ENCODE data around the gene SVBP.
"Not testable (repeated sequence)": the region's sequence is repeated elsewhere in the genome, so short reads cannot be mapped to it uniquely, and the experiment has no call there.

Gene SVBP

GRCh38 chr1:42815941-42816584 is 1.1 kb downstream of the SVBP start:
- Histone ChIP-seq H4K91ac (ENCODE audit: low read depth, low read length, poor library complexity) (no peak overlapping the region), H2AK5ac (ENCODE audit: low read depth, low read length) (no peak overlapping the region), H3K36me3 (replicated peaks in 1 of 2; ENCODE audit: control insufficient read depth in 2 of 2, insufficient read depth in 2 of 2, low read length in 2 of 2) (peaks cover 0 to 18% of the 10 kb centered on the region in 2 donors), H3K4me2 (ENCODE audit: insufficient read depth, low read length, poor library complexity, severe bottlenecking) (peak overlapping the region; percentile 71), H3K4me3 (ENCODE audit: low read length in 2 of 2) (peak overlapping the region; percentile 74 to 79), H4K8ac (ENCODE audit: low read depth, low read length) (no peak overlapping the region), H3K18ac (ENCODE audit: low read length) (no peak overlapping the region), H3K9me3 (replicated peaks in 1 of 2; ENCODE audit: control insufficient read depth in 2 of 2, insufficient read depth in 1 of 2, low read depth in 1 of 2, low read length in 2 of 2) (no peaks in the 10 kb centered on the region), H2BK15ac (ENCODE audit: low read length) (no peak overlapping the region), H3K79me1 (ENCODE audit: low read depth, low read length) (peaks cover 1% of the 10 kb centered on the region), H3K4me1 (ENCODE audit: control insufficient read depth in 2 of 2, insufficient read depth in 1 of 2, low read depth in 1 of 2, low read length in 2 of 2) (peaks cover 3 to 6% of the 10 kb centered on the region in 2 donors), H2BK120ac (ENCODE audit: low read depth, low read length) (no peak overlapping the region), H3K27me3 (ENCODE audit: control insufficient read depth in 3 of 3, insufficient read depth in 3 of 3, low read depth in 1 of 3, low read length in 3 of 3) (no peaks in the 10 kb centered on the region), H2AFZ (ENCODE audit: low read length) (peak overlapping the region; percentile 99), H3K14ac (ENCODE audit: low read length) (no peak overlapping the region), H3K23ac (ENCODE audit: low read depth, low read length, poor library complexity) (no peak overlapping the region), H2BK5ac (ENCODE audit: low read length) (no peak overlapping the region), H3K9ac (ENCODE audit: low read depth, low read length, poor library complexity) (peak overlapping the region; percentile 0), H2BK12ac (ENCODE audit: low read length) (no peak overlapping the region), H3K4ac (ENCODE audit: low read length) (no peak overlapping the region), H3K27ac (replicated peaks; ENCODE audit: low read length) (peak overlapping the region; percentile 100)
- DNase-seq (ENCODE audit: low spot score) = peak; percentile 29
- WGBS, 2 donors (ENCODE audit: extremely low coverage in 2 of 2, insufficient read length in 2 of 2, insufficient replicate concordance in 1 of 2) = no CpG with 5 or more reads among the region's 7 CpGs

- not testable (repeated sequence) for H2AFZ ChIP-seq (ENCODE audit: low read length); DNase-seq (ENCODE audit: low spot score); H2BK12ac ChIP-seq (ENCODE audit: low read length); H3K4me3 ChIP-seq (ENCODE audit: low read length in 2 of 2); H4K91ac ChIP-seq (ENCODE audit: low read depth, low read length, poor library complexity); H3K4me2 ChIP-seq (ENCODE audit: insufficient read depth, low read length, poor library complexity, severe bottlenecking); H3K27ac ChIP-seq (replicated peaks; ENCODE audit: low read length); H3K9ac ChIP-seq (ENCODE audit: low read depth, low read length, poor library complexity); H3K14ac ChIP-seq (ENCODE audit: low read length); H2AK5ac ChIP-seq (ENCODE audit: low read depth, low read length); H3K18ac ChIP-seq (ENCODE audit: low read length); H3K79me1 ChIP-seq (ENCODE audit: low read depth, low read length); H3K27me3 ChIP-seq (ENCODE audit: control insufficient read depth in 3 of 3, insufficient read depth in 3 of 3, low read depth in 1 of 3, low read length in 3 of 3); H2BK5ac ChIP-seq (ENCODE audit: low read length); H3K4ac ChIP-seq (ENCODE audit: low read length); H3K9me3 ChIP-seq (replicated peaks in 1 of 2; ENCODE audit: control insufficient read depth in 2 of 2, insufficient read depth in 1 of 2, low read depth in 1 of 2, low read length in 2 of 2); H2BK120ac ChIP-seq (ENCODE audit: low read depth, low read length); H2BK15ac ChIP-seq (ENCODE audit: low read length); H4K8ac ChIP-seq (ENCODE audit: low read depth, low read length); H3K4me1 ChIP-seq (ENCODE audit: control insufficient read depth in 2 of 2, insufficient read depth in 1 of 2, low read depth in 1 of 2, low read length in 2 of 2); H3K23ac ChIP-seq (ENCODE audit: low read depth, low read length, poor library complexity)
- H3K36me3 ChIP-seq (replicated peaks in 1 of 2; ENCODE audit: control insufficient read depth in 2 of 2, insufficient read depth in 2 of 2, low read length in 2 of 2) = peaks cover 0 to 20% of the 10 kb centered on the region in 2 donors
- WGBS, 2 donors (ENCODE audit: extremely low coverage in 2 of 2, insufficient read length in 2 of 2, insufficient replicate concordance in 1 of 2) = no CpG with 5 or more reads among the region's 3 CpGs
These were observed 2.4 kb downstream of the SVBP start for GRCh38 chr1:42814815-42815214.

- Histone ChIP-seq H3K27me3 (ENCODE audit: control insufficient read depth in 3 of 3, insufficient read depth in 3 of 3, low read depth in 1 of 3, low read length in 3 of 3) (no peaks in the 10 kb centered on the region), H3K79me1 (ENCODE audit: low read depth, low read length) (peaks cover 1% of the 10 kb centered on the region), H3K14ac (ENCODE audit: low read length) (no peak overlapping the region), H3K4me2 (ENCODE audit: insufficient read depth, low read length, poor library complexity, severe bottlenecking) (no peak overlapping the region), H3K4me1 (ENCODE audit: control insufficient read depth in 2 of 2, insufficient read depth in 1 of 2, low read depth in 1 of 2, low read length in 2 of 2) (no peaks in the 10 kb centered on the region), H2AFZ (ENCODE audit: low read length) (no peak overlapping the region), H2BK5ac (ENCODE audit: low read length) (no peak overlapping the region), H2BK12ac (ENCODE audit: low read length) (no peak overlapping the region), H2BK120ac (ENCODE audit: low read depth, low read length) (no peak overlapping the region), H2BK15ac (ENCODE audit: low read length) (no peak overlapping the region), H4K8ac (ENCODE audit: low read depth, low read length) (no peak overlapping the region), H3K27ac (replicated peaks; ENCODE audit: low read length) (no peak overlapping the region), H3K9me3 (replicated peaks in 1 of 2; ENCODE audit: control insufficient read depth in 2 of 2, insufficient read depth in 1 of 2, low read depth in 1 of 2, low read length in 2 of 2) (no peaks in the 10 kb centered on the region), H3K23ac (ENCODE audit: low read depth, low read length, poor library complexity) (no peak overlapping the region), H2AK5ac (ENCODE audit: low read depth, low read length) (no peak overlapping the region), H3K4ac (ENCODE audit: low read length) (no peak overlapping the region), H4K91ac (ENCODE audit: low read depth, low read length, poor library complexity) (no peak overlapping the region), H3K4me3 (ENCODE audit: low read length in 2 of 2) (no peak overlapping the region), H3K18ac (ENCODE audit: low read length) (no peak overlapping the region), H3K9ac (ENCODE audit: low read depth, low read length, poor library complexity) (no peak overlapping the region), H3K36me3 (replicated peaks in 1 of 2; ENCODE audit: control insufficient read depth in 2 of 2, insufficient read depth in 2 of 2, low read length in 2 of 2) (peaks cover 7 to 41% of the 10 kb centered on the region in 2 donors)
- no peak for DNase-seq (ENCODE audit: low spot score)
These were observed 10.0 kb downstream of the SVBP start for GRCh38 chr1:42807056-42807668.

GRCh38 chr1:42806593-42806992 is 10.6 kb downstream of the SVBP start:
- H3K36me3 ChIP-seq (replicated peaks in 1 of 2; ENCODE audit: control insufficient read depth in 2 of 2, insufficient read depth in 2 of 2, low read length in 2 of 2) = peaks cover 7 to 40% of the 10 kb centered on the region in 2 donors
- no peak for DNase-seq (ENCODE audit: low spot score)
- H2BK12ac ChIP-seq (ENCODE audit: low read length) = no peak overlapping the region

More at GRCh38 chr1:42806593-42806992, 10.6 kb downstream of the SVBP start:
- Histone ChIP-seq H3K14ac (ENCODE audit: low read length) (no peak overlapping the region), H3K4me3 (ENCODE audit: low read length in 2 of 2) (no peak overlapping the region), H2BK15ac (ENCODE audit: low read length) (no peak overlapping the region), H3K4ac (ENCODE audit: low read length) (no peak overlapping the region), H3K27me3 (ENCODE audit: control insufficient read depth in 3 of 3, insufficient read depth in 3 of 3, low read depth in 1 of 3, low read length in 3 of 3) (no peaks in the 10 kb centered on the region), H2BK5ac (ENCODE audit: low read length) (no peak overlapping the region), H3K18ac (ENCODE audit: low read length) (no peak overlapping the region), H3K23ac (ENCODE audit: low read depth, low read length, poor library complexity) (no peak overlapping the region), H2BK120ac (ENCODE audit: low read depth, low read length) (no peak overlapping the region), H3K4me2 (ENCODE audit: insufficient read depth, low read length, poor library complexity, severe bottlenecking) (no peak overlapping the region), H4K91ac (ENCODE audit: low read depth, low read length, poor library complexity) (no peak overlapping the region), H2AK5ac (ENCODE audit: low read depth, low read length) (no peak overlapping the region), H2AFZ (ENCODE audit: low read length) (no peak overlapping the region), H3K79me1 (ENCODE audit: low read depth, low read length) (peaks cover 1% of the 10 kb centered on the region), H3K27ac (replicated peaks; ENCODE audit: low read length) (no peak overlapping the region), H3K9me3 (replicated peaks in 1 of 2; ENCODE audit: control insufficient read depth in 2 of 2, insufficient read depth in 1 of 2, low read depth in 1 of 2, low read length in 2 of 2) (no peaks in the 10 kb centered on the region), H3K9ac (ENCODE audit: low read depth, low read length, poor library complexity) (no peak overlapping the region), H4K8ac (ENCODE audit: low read depth, low read length) (no peak overlapping the region), H3K4me1 (ENCODE audit: control insufficient read depth in 2 of 2, insufficient read depth in 1 of 2, low read depth in 1 of 2, low read length in 2 of 2) (no peaks in the 10 kb centered on the region)
- no CpG with 5 or more reads among the region's 5 CpGs for WGBS, 2 donors (ENCODE audit: extremely low coverage in 2 of 2, insufficient read length in 2 of 2, insufficient replicate concordance in 1 of 2)

Measured in neuronal stem cell (in vitro differentiated cells).